HG03521 (cell line): ENCODE results near the gene MYL10.

Source experiments
- ATAC-seq: cut with Tn5 transposase; IDR thresholded peaks from one replicate; pipeline ENCODE4 v1.9.1; 2021; ENCODE audit warnings: mild to moderate bottlenecking, moderate library complexity; ENCODE audit not compliant: unreplicated experiment

MYL10 gene

GRCh38 chr7:101629171-101629570 lies at the start of gene MYL10:
MYL10 (minus strand) TSS chr7:101629296; CDS start chr7:101629118, 178 bp downstream.
- no peak for ATAC-seq

GRCh38 chr7:101678658-101679057 lies 49.6 kb upstream of the MYL10 start:
- no peak for ATAC-seq

- no peak for ATAC-seq
These were observed 48.8 kb upstream of the MYL10 start for GRCh38 chr7:101677797-101678479.

GRCh38 chr7:101677391-101677790 lies 48.3 kb upstream of the MYL10 start:
- ATAC-seq: no peak

- no peak for ATAC-seq
These were observed 47.9 kb upstream of the MYL10 start for GRCh38 chr7:101676956-101677355.

GRCh38 chr7:101676062-101676598 lies 47.0 kb upstream of the MYL10 start:
- ATAC-seq: no peak

- ATAC-seq: no peak
These were observed 45.3 kb upstream of the MYL10 start for GRCh38 chr7:101674439-101674838.

GRCh38 chr7:101673951-101674350 lies 44.9 kb upstream of the MYL10 start:
- ATAC-seq: no peak

- ATAC-seq: no peak
These were observed 44.2 kb upstream of the MYL10 start for GRCh38 chr7:101673315-101673714.

- no peak for ATAC-seq
These were observed 42.6 kb upstream of the MYL10 start for GRCh38 chr7:101671371-101672356.

- no peak for ATAC-seq
These were observed 40.2 kb upstream of the MYL10 start for GRCh38 chr7:101669307-101669706.

- no peak for ATAC-seq
These were observed 39.6 kb upstream of the MYL10 start for GRCh38 chr7:101668726-101669125.

GRCh38 chr7:101667920-101668319 lies 38.8 kb upstream of the MYL10 start:
- ATAC-seq: no peak

GRCh38 chr7:101667399-101667798 lies 38.3 kb upstream of the MYL10 start:
- no peak for ATAC-seq

GRCh38 chr7:101666741-101667140 lies 37.6 kb upstream of the MYL10 start:
- no peak for ATAC-seq

- ATAC-seq: no peak
These were observed 37.2 kb upstream of the MYL10 start for GRCh38 chr7:101666293-101666692.

- ATAC-seq: no peak
These were observed 35.9 kb upstream of the MYL10 start for GRCh38 chr7:101664893-101665471.

- ATAC-seq: no peak
These were observed 35.3 kb upstream of the MYL10 start for GRCh38 chr7:101664436-101664835.

- no peak for ATAC-seq
These were observed 34.7 kb upstream of the MYL10 start for GRCh38 chr7:101663747-101664146.

- ATAC-seq: no peak
These were observed 33.4 kb upstream of the MYL10 start for GRCh38 chr7:101662447-101662998.

- ATAC-seq: no peak
These were observed 30.6 kb upstream of the MYL10 start for GRCh38 chr7:101659706-101660105.
